Stimulated activated CD4-positive, alpha-beta T cell treated with anti-CD3 and anti-CD28 coated beads, Interleukin-1b, Interleukin-23, amount 100 ng/mL, for 24 hours (primary cell): ENCODE results near the gene HMCN1.

Source experiments
- DNase-seq, 4 experiments: peaks; one replicate each; pipeline ENCODE4 v3.0.0-alpha.2; 2020; ENCODE audit warnings: low read depth in 4 of 4, low spot score in 1 of 4

The HMCN1 gene

GRCh38 chr1:185957441-185958363 is 223.5 kb downstream of the HMCN1 start:
- DNase-seq: no peak

- DNase-seq: no peak
These were observed 226.5 kb downstream of the HMCN1 start for GRCh38 chr1:185960422-185961321.

- DNase-seq: no peak
These were observed 227.5 kb downstream of the HMCN1 start for GRCh38 chr1:185961664-185962063.

- DNase-seq: no peak
These were observed 230.8 kb downstream of the HMCN1 start for GRCh38 chr1:185964946-185965345.

- no peak for DNase-seq
These were observed 231.7 kb downstream of the HMCN1 start for GRCh38 chr1:185965870-185966269.

- DNase-seq: no peak
These were observed 232.3 kb downstream of the HMCN1 start for GRCh38 chr1:185966471-185966870.

GRCh38 chr1:185969028-185969427 is 234.8 kb downstream of the HMCN1 start:
- DNase-seq: no peak

- DNase-seq: no peak
These were observed 235.4 kb downstream of the HMCN1 start for GRCh38 chr1:185969524-185969991.

GRCh38 chr1:185971688-185972087 is 237.5 kb downstream of the HMCN1 start:
- no peak for DNase-seq

- no peak for DNase-seq
These were observed 238.1 kb downstream of the HMCN1 start for GRCh38 chr1:185972096-185972850.

GRCh38 chr1:185973645-185974044 is 239.5 kb downstream of the HMCN1 start:
- DNase-seq: no peak

GRCh38 chr1:185974367-185975170 is 240.4 kb downstream of the HMCN1 start:
- no peak for DNase-seq

GRCh38 chr1:185980891-185981290 is 246.7 kb downstream of the HMCN1 start:
- no peak for DNase-seq

GRCh38 chr1:185984113-185984836 is 250.1 kb downstream of the HMCN1 start:
- no peak for DNase-seq

- DNase-seq: no peak
These were observed 253.6 kb downstream of the HMCN1 start for GRCh38 chr1:185987611-185988321.

GRCh38 chr1:185990565-185990964 is 256.4 kb downstream of the HMCN1 start:
- no peak for DNase-seq

GRCh38 chr1:185991266-185991665 is 257.1 kb downstream of the HMCN1 start:
- DNase-seq: no peak

- no peak for DNase-seq
These were observed 262.0 kb downstream of the HMCN1 start for GRCh38 chr1:185996211-185996610.

GRCh38 chr1:185998391-185998790 is 264.2 kb downstream of the HMCN1 start:
- no peak for DNase-seq
